GM21529 (cell line): ENCODE measurements around the gene C10orf71.

ENCODE experiments used
- ATAC-seq: cut with Tn5 transposase; IDR thresholded peaks from one replicate; pipeline ENCODE4 v1.9.1; 2021; ENCODE audit not compliant: unreplicated experiment

C10orf71 gene

GRCh38 chr10:49332768-49333167 lies 33.8 kb downstream of the C10orf71 start:
- no peak for ATAC-seq

- ATAC-seq = no peak
These were observed 34.2 kb downstream of the C10orf71 start for GRCh38 chr10:49333192-49333591.

GRCh38 chr10:49334964-49335363 lies 36.0 kb downstream of the C10orf71 start:
- ATAC-seq = no peak

DNA sequence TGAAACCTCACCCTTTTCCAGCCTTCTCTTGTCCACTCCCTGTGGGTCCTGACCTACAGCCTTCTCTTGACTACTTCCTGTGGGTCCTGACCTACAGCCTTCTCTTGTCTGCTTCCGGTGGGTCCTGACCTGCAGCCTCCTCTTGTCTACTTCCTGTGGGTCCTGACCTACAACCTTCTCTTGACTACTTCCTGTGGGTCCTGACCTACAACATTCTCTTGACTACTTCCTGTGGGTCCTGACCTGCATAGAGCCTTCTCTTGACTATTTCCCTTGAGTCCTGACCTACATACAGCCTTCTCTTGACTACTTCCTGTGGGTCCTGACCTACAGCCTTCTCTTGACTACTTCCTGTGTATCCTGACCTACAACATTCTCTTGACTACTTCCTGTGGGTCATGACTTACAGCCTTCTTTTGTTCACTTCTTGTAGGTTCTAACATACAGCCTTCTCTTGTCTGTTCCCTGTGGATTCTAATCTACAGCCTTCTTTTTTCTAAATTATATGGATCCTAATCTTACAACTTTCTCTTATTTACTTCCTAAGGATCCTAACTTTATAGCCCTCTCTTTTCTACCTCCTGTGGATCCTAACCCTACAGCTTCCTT lies 36.5 kb downstream of the C10orf71 start:
- ATAC-seq = no peak

DNA sequence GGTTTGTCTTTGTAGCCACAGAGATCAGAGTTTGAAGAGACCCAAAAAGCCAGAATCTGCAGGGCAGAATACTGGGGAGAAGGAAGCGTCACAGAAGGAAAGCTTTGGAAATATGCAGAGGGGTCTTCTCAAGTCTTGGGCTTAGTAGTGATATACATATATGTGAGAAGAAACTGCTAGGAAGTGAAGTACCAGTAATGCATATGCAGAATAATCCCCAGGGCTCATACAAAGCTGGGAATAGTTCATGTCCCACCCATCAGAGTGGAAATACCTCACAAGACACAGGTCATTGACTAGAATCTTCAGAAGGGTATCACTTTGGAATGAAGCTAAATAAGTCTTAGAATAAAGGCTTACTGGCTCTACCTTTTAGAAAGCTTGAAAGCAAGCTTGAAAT lies 39.6 kb downstream of the C10orf71 start:
- no peak for ATAC-seq

GRCh38 chr10:49344840-49345239 lies 45.9 kb downstream of the C10orf71 start:
- ATAC-seq = no peak

DNA sequence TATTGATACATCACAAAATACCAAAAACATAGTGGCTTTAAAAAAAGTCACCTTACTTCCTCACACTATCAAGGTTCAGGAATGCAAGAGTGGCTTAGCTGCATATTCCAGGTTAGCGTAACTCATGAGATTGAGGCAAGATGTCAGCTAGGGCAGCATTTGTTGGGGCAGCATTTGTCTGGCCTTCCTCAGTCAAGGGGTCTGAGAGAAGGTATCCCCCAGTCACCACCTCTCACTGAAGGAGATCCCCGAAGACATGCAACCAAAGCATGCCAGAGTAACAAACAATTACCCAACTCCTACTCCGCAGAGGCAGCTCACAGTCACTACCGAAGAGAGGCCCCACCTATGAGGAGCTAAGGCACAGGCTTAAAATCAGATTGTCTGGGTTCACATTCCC lies 48.4 kb downstream of the C10orf71 start:
- ATAC-seq = no peak

DNA sequence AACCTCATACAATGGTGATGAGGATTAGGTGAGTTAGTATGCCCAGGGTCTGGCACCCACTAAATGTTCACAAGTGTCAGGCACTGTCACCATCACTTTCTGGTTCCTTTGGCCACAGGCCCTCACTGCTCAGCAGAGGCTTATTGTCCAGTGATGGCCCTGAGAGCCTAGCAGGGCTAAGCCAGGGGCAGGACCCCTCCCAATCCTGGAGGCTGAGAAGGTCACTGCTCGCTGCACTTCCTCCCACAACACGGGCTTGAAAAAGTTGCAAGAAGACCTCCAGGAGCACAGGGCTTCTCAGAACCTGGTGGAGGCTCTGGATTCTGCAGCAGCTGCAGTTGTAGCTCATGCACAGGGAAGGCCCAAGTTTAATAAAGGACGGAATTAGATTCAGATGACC lies 48.9 kb downstream of the C10orf71 start:
- ATAC-seq = no peak

DNA sequence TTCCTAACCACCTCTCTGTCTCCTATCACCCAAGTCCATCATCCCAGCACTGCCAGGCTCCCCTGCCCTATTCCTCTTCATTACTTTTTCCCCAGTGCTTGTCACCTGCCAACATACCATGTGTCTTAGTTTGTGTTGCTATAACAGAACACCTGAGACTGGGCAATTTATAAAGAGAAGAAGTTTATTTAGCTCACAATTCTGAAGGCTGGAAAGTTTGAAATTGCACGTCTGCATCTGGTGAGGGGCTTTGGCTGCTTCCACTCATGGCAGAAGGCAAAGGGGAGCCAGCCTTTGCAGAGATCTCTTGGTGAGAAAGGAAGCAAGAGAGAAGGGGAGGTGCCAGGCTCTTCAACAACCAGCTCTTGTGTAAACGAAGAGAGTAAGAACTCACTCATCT lies 49.6 kb downstream of the C10orf71 start:
- ATAC-seq = no peak

GRCh38 chr10:49349390-49349789 lies 50.4 kb downstream of the C10orf71 start:
- no peak for ATAC-seq

DNA sequence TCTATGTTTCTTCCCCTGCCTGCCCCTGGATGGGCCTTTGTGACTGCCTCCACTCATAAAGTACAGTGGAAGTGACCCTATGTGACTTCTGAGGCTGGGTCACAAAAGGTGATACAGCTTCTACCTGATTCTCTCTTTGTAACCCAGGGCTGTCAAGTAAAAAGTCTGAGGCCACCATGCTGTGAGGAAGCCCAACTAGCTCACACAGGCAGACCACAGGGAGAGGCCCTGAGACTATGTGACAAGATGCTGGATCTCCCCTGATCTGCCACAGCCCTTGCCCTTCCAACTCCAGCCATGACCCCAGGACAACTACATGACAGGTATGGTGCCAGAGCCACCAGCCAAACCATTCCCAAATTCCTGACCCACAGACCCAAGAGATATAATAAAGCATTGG lies 51.2 kb downstream of the C10orf71 start:
- no peak for ATAC-seq

DNA sequence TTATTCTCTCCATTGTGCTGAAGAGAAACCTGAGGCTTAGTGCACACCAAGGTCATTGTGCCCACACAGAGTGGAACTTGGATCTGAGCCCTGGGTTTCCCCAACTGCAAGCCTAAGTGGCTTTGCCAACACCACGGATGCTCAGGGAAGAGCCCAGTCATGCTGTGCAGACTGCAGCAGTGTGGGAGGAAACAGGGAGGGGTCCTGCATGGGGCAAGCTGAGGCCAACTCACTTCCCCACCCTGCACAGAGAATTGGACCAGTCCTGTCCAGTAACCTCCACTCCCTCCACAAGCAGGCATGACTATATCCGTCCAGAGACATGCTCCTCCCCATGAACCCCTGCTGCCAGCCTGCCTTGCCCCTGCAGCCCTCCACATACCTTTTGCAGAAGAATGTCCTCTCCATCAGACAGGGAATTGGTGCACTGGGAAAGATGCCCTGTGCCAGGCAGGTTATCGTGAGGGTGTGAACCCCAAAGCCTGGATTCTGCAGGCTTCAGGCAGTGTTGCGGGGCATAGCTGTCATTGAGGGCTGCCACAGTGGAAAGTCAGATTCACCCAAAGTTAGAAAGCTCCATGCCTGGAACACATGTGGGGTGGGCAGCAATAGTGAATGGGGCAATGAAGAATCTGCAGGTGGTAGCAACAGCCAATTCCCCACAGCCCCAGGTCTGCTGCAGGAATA lies 52.0 kb downstream of the C10orf71 start:
- no peak for ATAC-seq

- no peak for ATAC-seq
These were observed 52.7 kb downstream of the C10orf71 start for GRCh38 chr10:49351669-49352068.

DNA sequence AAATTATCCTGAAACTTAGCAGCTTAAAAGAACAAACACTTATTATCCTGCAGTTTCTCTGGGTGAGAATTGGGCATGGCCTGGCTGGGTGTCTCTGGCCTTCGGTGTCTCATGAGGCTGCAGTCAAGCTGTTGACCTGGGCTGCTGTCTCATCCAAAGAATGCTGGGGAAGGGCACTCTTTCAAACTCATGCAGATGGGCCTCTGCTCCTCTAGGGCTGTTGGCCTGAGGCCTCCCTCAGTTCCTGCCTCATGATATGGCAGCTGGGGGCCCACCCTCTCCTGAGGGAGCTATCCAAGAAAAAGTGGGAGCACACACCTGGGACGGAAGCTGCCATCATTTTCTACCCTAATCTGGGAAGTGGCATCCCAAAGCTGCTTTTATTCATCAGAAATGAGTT lies 53.4 kb downstream of the C10orf71 start:
- ATAC-seq = no peak

GRCh38 chr10:49353026-49353894 lies 54.3 kb downstream of the C10orf71 start:
- no peak for ATAC-seq

GRCh38 chr10:49353895-49354566 lies 55.1 kb downstream of the C10orf71 start:
- ATAC-seq = no peak

- no peak for ATAC-seq
These were observed 55.6 kb downstream of the C10orf71 start for GRCh38 chr10:49354593-49354992.

DNA sequence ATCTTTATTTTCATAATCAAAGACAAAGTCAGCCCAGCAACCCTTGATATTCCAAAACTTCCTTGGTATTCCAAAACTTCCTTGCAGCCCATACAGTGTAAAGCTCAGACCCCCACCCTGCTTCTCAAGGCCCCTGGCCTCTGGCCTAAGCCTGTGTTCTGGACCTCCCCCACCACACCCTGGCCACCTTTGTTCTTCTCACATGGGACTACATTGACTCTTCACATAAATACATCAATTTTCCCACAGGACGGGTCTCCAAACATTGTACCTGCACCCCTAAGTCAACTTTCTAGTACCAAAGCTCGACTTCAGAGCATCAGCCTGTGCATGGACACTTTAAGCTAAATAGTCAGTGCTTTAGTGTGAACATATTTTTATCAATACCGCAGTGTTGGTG lies 56.3 kb downstream of the C10orf71 start:
- ATAC-seq = no peak

GRCh38 chr10:49356181-49356580 lies 57.2 kb downstream of the C10orf71 start:
- ATAC-seq = no peak

DNA sequence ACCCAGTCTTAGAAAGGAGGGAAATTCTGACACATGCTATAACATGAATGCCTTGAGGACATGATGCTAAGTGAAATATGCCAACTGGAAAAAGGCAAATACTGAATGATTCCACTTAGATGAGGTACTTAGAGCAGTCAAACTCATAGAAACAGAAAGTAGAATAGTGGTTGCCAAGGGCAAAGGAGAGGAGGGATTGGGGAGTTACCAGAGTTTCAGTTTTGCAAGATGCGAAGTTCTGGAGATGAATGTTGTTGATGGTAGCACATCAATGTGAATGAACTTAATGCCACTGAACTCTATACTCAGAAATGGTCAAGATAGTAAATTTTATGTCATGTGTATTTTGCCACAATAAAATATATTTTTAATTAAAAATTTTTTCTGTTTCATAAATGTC lies 58.0 kb downstream of the C10orf71 start:
- no peak for ATAC-seq

DNA sequence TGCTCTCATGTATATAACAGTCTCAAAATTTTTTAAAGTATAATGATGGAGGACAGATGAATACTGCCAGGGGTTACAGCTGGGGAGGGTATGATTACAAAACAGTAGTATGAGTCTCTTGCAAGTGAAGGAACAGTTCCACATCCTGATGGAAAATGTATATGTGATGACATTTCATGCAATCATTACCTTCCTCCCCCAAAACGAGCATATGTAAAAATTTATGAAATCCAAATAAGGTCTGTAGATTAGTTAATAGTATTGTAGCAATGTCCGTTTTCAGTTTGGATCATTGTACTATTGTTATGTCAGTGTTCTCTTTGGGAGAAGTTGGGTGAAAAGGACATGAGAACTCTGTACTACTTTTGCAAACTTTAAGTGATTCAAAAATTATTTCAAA lies 58.9 kb downstream of the C10orf71 start:
- no peak for ATAC-seq
